Activated B cell treated with CpG ODN at 0.5 μM for 24 hours (primary cell): Measurements from ENCODE around the gene RPSA. TPM values are rescaled to one million over a fixed set of nuclear protein-coding genes. Genes with fewer than 3 reads are reported as not detected.

Experiments used
- ATAC-seq: fragments of 200-7000 bp; cut with Tn5 transposase; one replicate; pipeline ENCODE4 v1.10.0; 2021; ENCODE audit warnings: low read depth, mild to moderate bottlenecking, moderate library complexity
- CTCF ChIA-PET: fragments of 350-600 bp; sonication (Branson Sonifier 250); formaldehyde crosslinking; loops from one replicate; lab custom pipeline; 2021; ENCODE audit warnings: antibody characterized with exemption; lab: Charles Lee
- POLR2A ChIA-PET: fragments of 350-600 bp; sonication (Branson Sonifier 250); formaldehyde crosslinking; loops from one replicate; lab custom pipeline; 2021; ENCODE audit warnings: antibody characterized with exemption; lab: Charles Lee
- DNase-seq: peaks from one replicate; pipeline ENCODE4 v3.0.0; 2022
- H3K27ac Mint-ChIP-seq: one replicate; pipeline ENCODE4 v1.8.0; 2020; ENCODE audit warnings: mixed read lengths
- H3K27me3 Mint-ChIP-seq: one replicate; pipeline ENCODE4 v1.8.0; 2021; ENCODE audit warnings: mixed read lengths
- H3K36me3 Mint-ChIP-seq: one replicate; pipeline ENCODE4 v1.8.0; 2021; ENCODE audit warnings: low read depth, mixed read lengths
- H3K4me1 Mint-ChIP-seq: one replicate; pipeline ENCODE4 v1.8.0; 2021; ENCODE audit warnings: mixed read lengths
- H3K4me3 Mint-ChIP-seq: one replicate; pipeline ENCODE4 v1.8.0; 2020; ENCODE audit warnings: mild to moderate bottlenecking, mixed read lengths
- H3K9me3 Mint-ChIP-seq: one replicate; pipeline ENCODE4 v1.8.0; 2020; ENCODE audit warnings: mixed read lengths
- CTCF ChIP-seq: fragments of 200-600 bp; IDR thresholded peaks from one replicate; pipeline ENCODE4 v1.8.0; 2022; ENCODE audit warnings: antibody characterized with exemption, mild to moderate bottlenecking
- intact Hi-C: fragments of 100-400 bp; cut with micrococcal nuclease; formaldehyde crosslinking; loops from one replicate; pipeline ENCODE4 v1.15.1; 2024
- total RNA-seq: library from RNA; stranded (reverse); gene quantifications from 2 replicates; pipeline ENCODE4 v1.2.3, GENCODE V29; 2022

Gene RPSA
- total RNA-seq, 1 donor from 2014 or later: 2,697 TPM

- ChIA-PET CTCF (interaction anchor here (1.1 to 2.0 kb wide), 3 partner anchors 10 to 190 kb away, joined by 3 to 15 read pairs (median 5); no protein-coding TSS in a partner anchor), POLR2A (interaction anchor here (0.6 kb wide), 1 partner anchor 19 kb away, joined by 4 read pairs; no protein-coding TSS in a partner anchor)
- Mint-ChIP-seq H3K4me3 (no peak overlapping the region), H3K4me1 (peaks cover 13% of the 10 kb centered on the region), H3K27ac (no peak overlapping the region), H3K36me3 (peaks cover 6% of the 10 kb centered on the region), H3K27me3 (no peaks in the 10 kb centered on the region), H3K9me3 (no peaks in the 10 kb centered on the region)
- TF ChIP-seq CTCF: no peak
- intact Hi-C loops: loop anchor here (1.0 kb wide), 2 partner anchors 190 to 278 kb away; no protein-coding TSS in a partner anchor
- ATAC-seq (no peak), DNase-seq (no peak)
Measured at GRCh38 chr3:39378957-39379777, 27.4 kb upstream of the RPSA start.

- peaks cover 17% of the 10 kb centered on the region for H3K4me1 Mint-ChIP-seq
- no peak overlapping the region for H3K4me3 Mint-ChIP-seq
- no peak for ATAC-seq
- intact Hi-C loops: loop anchor here (10.0 kb wide), 3 partner anchors 1075 to 1215 kb away; partner anchors contain the start of genes OXSR1, RPL14 and ZNF621
- no peaks in the 10 kb centered on the region for H3K9me3 Mint-ChIP-seq
- DNase-seq: no peak
- TF ChIP-seq CTCF: no peak
- ChIA-PET CTCF (interaction anchor here (1.1 kb wide), 1 partner anchor 9 kb away, joined by 3 read pairs; no protein-coding TSS in a partner anchor), POLR2A (interaction anchor here (0.6 kb wide), 1 partner anchor 163 kb away, joined by 6 read pairs; no protein-coding TSS in a partner anchor)
- H3K27me3 Mint-ChIP-seq: no peaks in the 10 kb centered on the region
- peaks cover 6% of the 10 kb centered on the region for H3K36me3 Mint-ChIP-seq
- H3K27ac Mint-ChIP-seq: no peak overlapping the region
Measured at GRCh38 chr3:39379778-39380155, 26.8 kb upstream of the RPSA start.

GRCh38 chr3:39381432-39381831, 25.1 kb upstream of the RPSA start:
- POLR2A ChIA-PET: no interaction called here
- intact Hi-C loops: loop anchor here (10.0 kb wide), 3 partner anchors 1073 to 1217 kb away; partner anchors contain the start of genes OXSR1, RPL14 and ZNF621
- peaks cover 33% of the 10 kb centered on the region for H3K4me1 Mint-ChIP-seq

GRCh38 chr3:39383045-39383880, 23.3 kb upstream of the RPSA start, which contains the start of gene SLC25A38:
SLC25A38 (plus strand) TSS chr3:39383370; CDS start chr3:39383725, 355 bp downstream.
- ChIA-PET POLR2A (interaction anchor here (1.1 to 8.0 kb wide), 3 partner anchors 23 to 95 kb away, joined by 3 to 101 read pairs (median 6); partner anchors contain the start of gene RPSA), CTCF (interaction anchor here (4.2 kb wide), 1 partner anchor 24 kb away, joined by 16 read pairs; the partner anchor contains the start of gene RPSA)
- peaks cover 15% of the 10 kb centered on the region for H3K36me3 Mint-ChIP-seq
- ATAC-seq (peak; percentile 73), DNase-seq (peak; percentile 72)
- H3K27ac Mint-ChIP-seq: peak within 1 kb of the TSS; percentile 100
- no peaks in the 10 kb centered on the region for H3K27me3 Mint-ChIP-seq
- no peaks in the 10 kb centered on the region for H3K9me3 Mint-ChIP-seq
- H3K4me1 Mint-ChIP-seq: peaks cover 49% of the 10 kb centered on the region
- intact Hi-C loops: loop anchor here (1.0 to 10.0 kb wide), 6 partner anchors 23 to 1218 kb away; partner anchors contain the start of genes OXSR1, RPL14, RPSA and ZNF621
- no peak for TF ChIP-seq CTCF
- peak within 1 kb of the TSS; percentile 99 for H3K4me3 Mint-ChIP-seq

More at GRCh38 chr3:39381432-39381831, 25.1 kb upstream of the RPSA start:
- no peaks in the 10 kb centered on the region for H3K9me3 Mint-ChIP-seq
- no peak overlapping the region for H3K4me3 Mint-ChIP-seq
- TF ChIP-seq CTCF: no peak
- DNase-seq (no peak), ATAC-seq (no peak)
- H3K27ac Mint-ChIP-seq: no peak overlapping the region
- CTCF ChIA-PET: no interaction called here
- H3K27me3 Mint-ChIP-seq: no peaks in the 10 kb centered on the region
- H3K36me3 Mint-ChIP-seq: peaks cover 11% of the 10 kb centered on the region
